Activated CD4-positive, alpha-beta memory T cell treated with anti-CD3 and anti-CD28 coated beads for 36 hours (primary cell): ENCODE results near the gene CACNA1B. TPM values are rescaled to one million over a fixed set of nuclear protein-coding genes. Genes with fewer than 3 reads are reported as not detected.

Experiments
- CTCF ChIA-PET: fragments of 350-600 bp; sonication (Branson Sonifier 250); formaldehyde crosslinking; loops from one replicate; lab custom pipeline; 2021; ENCODE audit warnings: antibody characterized with exemption, inconsistent platforms; lab: Charles Lee
- POLR2A ChIA-PET: fragments of 350-600 bp; sonication (Branson Sonifier 250); formaldehyde crosslinking; loops from one replicate; lab custom pipeline; 2021; ENCODE audit warnings: antibody characterized with exemption; lab: Charles Lee
- DNase-seq: peaks from one replicate; pipeline ENCODE4 v3.0.0-alpha.2; 2020
- H3K27ac Mint-ChIP-seq: one replicate; pipeline ENCODE4 v1.8.0; 2021; ENCODE audit warnings: mixed read lengths
- H3K27me3 Mint-ChIP-seq: one replicate; pipeline ENCODE4 v1.8.0; 2021; ENCODE audit warnings: mixed read lengths
- H3K36me3 Mint-ChIP-seq: one replicate; pipeline ENCODE4 v1.8.0; 2021; ENCODE audit warnings: mixed read lengths
- H3K4me1 Mint-ChIP-seq: one replicate; pipeline ENCODE4 v1.8.0; 2021; ENCODE audit warnings: low read depth, mixed read lengths
- H3K4me3 Mint-ChIP-seq: one replicate; pipeline ENCODE4 v1.8.0; 2021; ENCODE audit warnings: mild to moderate bottlenecking, mixed read lengths
- H3K9me3 Mint-ChIP-seq: one replicate; pipeline ENCODE4 v1.8.0; 2021; ENCODE audit warnings: mixed read lengths
- intact Hi-C: fragments of 100-400 bp; cut with micrococcal nuclease; formaldehyde crosslinking; loops from one replicate; pipeline ENCODE4 v1.15.1; 2023
- total RNA-seq, 2 experiments: library from RNA; stranded (reverse); gene quantifications; one replicate each; pipeline ENCODE4 v1.2.3, GENCODE V29; 2021

CACNA1B gene
- total RNA-seq, 2 experiments from 2014 or later: 0.02 to 0.17 TPM

- Mint-ChIP-seq H3K27me3 (peaks cover 7% of the 10 kb centered on the region), H3K36me3 (no peaks in the 10 kb centered on the region), H3K4me1 (no peaks in the 10 kb centered on the region), H3K4me3 (no peak overlapping the region), H3K27ac (no peak overlapping the region), H3K9me3 (no peaks in the 10 kb centered on the region)
- CTCF ChIA-PET: no interaction called here
- POLR2A ChIA-PET: no interaction called here
- DNase-seq: no peak
- intact Hi-C loops: no loop called here
These were observed 126.1 kb downstream of the CACNA1B start for GRCh38 chr9:138003485-138004190.

DNA sequence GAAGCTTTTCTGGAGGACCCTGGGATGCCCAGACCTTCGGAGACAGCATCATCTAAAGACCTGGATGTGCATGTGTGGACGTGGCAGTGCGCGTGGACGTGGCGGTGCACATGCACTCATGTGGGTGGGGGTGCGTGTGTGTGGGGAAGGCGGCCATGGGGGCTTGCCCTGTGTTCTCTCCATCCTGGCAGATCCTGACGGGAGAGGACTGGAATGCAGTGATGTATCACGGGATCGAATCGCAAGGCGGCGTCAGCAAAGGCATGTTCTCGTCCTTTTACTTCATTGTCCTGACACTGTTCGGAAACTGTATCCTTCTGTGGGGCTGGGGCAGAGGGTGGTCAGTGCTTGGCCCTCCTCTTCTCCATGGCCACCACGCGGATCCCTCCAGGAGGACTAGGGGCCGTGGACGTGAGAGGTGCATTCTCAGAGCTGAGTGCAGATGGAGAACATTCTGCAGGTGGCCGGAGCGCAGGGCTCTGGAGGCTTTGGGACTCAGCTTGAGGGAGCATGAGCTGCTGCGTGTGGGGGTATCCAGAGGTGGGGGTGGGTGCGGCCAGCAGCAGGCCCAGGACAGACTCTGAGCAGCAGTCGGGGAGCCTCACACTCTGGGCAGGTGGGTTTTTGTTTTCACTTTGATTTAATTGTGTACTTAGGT, 129.1 kb downstream of the CACNA1B start:
- H3K9me3 Mint-ChIP-seq: no peaks in the 10 kb centered on the region
- CTCF ChIA-PET: no interaction called here
- H3K36me3 Mint-ChIP-seq: no peaks in the 10 kb centered on the region
- no peaks in the 10 kb centered on the region for H3K4me1 Mint-ChIP-seq
- POLR2A ChIA-PET: no interaction called here
- DNase-seq: no peak
- no peak overlapping the region for H3K27ac Mint-ChIP-seq
- intact Hi-C loops: no loop called here
- peaks cover 2% of the 10 kb centered on the region for H3K27me3 Mint-ChIP-seq
- H3K4me3 Mint-ChIP-seq: no peak overlapping the region

- no peak overlapping the region for H3K27ac Mint-ChIP-seq
- H3K4me1 Mint-ChIP-seq: no peaks in the 10 kb centered on the region
- H3K9me3 Mint-ChIP-seq: no peaks in the 10 kb centered on the region
- H3K4me3 Mint-ChIP-seq: no peak overlapping the region
- POLR2A ChIA-PET: no interaction called here
- CTCF ChIA-PET: no interaction called here
- intact Hi-C loops: no loop called here
- H3K27me3 Mint-ChIP-seq: peaks cover 2% of the 10 kb centered on the region
- no peaks in the 10 kb centered on the region for H3K36me3 Mint-ChIP-seq
- no peak for DNase-seq
These were observed 130.0 kb downstream of the CACNA1B start for GRCh38 chr9:138007566-138007917.

GRCh38 chr9:138007918-138008841, 130.6 kb downstream of the CACNA1B start:
- Mint-ChIP-seq H3K27ac (no peak overlapping the region), H3K36me3 (no peaks in the 10 kb centered on the region), H3K4me3 (no peak overlapping the region), H3K27me3 (peaks cover 2% of the 10 kb centered on the region), H3K9me3 (no peaks in the 10 kb centered on the region), H3K4me1 (no peaks in the 10 kb centered on the region)
- DNase-seq: no peak
- ChIA-PET CTCF (no interaction called here), POLR2A (no interaction called here)
- intact Hi-C loops: no loop called here

DNA sequence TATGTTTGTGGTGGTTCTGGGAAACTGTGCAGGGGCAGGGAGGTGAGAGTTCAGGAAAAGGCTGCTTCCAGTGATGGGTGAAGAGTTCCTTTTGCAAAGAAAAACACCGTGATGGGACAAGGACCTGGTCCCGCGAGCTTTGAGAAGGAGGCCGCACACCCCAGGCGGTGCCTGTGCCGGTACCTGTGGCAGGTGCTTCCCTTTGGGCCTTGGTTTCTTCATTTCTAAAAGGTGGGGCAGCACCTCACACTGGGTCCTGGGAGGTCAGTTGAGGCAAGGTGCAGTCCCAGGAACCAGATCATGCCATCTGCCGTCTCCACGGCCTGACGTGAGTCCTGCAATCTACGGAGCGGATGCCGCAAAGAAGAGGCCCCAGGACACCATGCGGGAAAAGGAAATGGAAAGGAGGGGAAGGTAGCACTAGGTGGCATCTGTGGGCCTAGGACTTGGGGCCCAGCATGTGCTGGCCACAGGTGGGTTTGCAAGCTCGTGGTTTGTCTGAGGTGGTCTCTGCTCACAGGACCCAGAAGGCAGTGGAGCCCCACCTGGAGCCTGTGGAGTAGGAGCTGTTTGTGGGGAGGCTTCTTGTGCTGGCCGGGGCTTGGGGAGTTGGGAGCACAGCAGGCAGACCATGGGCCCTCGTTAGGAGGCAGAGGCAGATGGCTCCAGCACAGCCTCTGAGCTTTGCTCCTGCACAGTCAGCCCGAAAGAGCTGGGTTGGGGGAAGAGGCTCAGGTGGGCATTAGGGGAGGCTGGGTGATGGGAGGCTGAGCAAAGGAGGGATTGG, 131.6 kb downstream of the CACNA1B start:
- DNase-seq: no peak
- peaks cover 2% of the 10 kb centered on the region for H3K27me3 Mint-ChIP-seq
- H3K9me3 Mint-ChIP-seq: no peaks in the 10 kb centered on the region
- H3K27ac Mint-ChIP-seq: no peak overlapping the region
- ChIA-PET CTCF (no interaction called here), POLR2A (no interaction called here)
- H3K4me1 Mint-ChIP-seq: no peaks in the 10 kb centered on the region
- H3K36me3 Mint-ChIP-seq: no peaks in the 10 kb centered on the region
- intact Hi-C loops: no loop called here
- no peak overlapping the region for H3K4me3 Mint-ChIP-seq

- intact Hi-C loops: no loop called here
- CTCF ChIA-PET: no interaction called here
- POLR2A ChIA-PET: no interaction called here
- H3K27ac Mint-ChIP-seq: no peak overlapping the region
- no peak for DNase-seq
- peaks cover 2% of the 10 kb centered on the region for H3K27me3 Mint-ChIP-seq
- no peaks in the 10 kb centered on the region for H3K4me1 Mint-ChIP-seq
- no peaks in the 10 kb centered on the region for H3K9me3 Mint-ChIP-seq
- no peaks in the 10 kb centered on the region for H3K36me3 Mint-ChIP-seq
- no peak overlapping the region for H3K4me3 Mint-ChIP-seq
These were observed 132.5 kb downstream of the CACNA1B start for GRCh38 chr9:138009803-138010690.

DNA sequence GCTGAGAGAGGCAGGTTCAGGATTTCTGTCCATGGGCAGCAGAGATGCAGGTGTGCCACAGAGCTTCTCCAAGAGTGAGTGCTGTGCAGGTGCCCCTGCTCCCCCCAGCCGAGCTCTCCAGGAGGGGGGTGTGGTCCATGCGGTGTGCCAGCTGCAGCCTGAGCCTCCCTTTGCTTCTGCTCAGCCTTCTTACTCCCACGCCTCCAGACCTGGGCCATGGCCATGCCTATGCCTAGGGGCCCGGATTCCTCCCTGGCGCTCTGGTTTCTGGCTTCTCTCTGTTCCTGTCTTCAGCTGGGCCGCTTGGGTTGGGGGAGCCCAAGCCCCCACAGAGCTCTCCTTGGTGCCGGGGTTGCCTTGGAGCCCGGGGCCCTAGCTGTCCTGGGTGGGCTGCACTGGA, 133.3 kb downstream of the CACNA1B start:
- no peak overlapping the region for H3K27ac Mint-ChIP-seq

GRCh38 chr9:138011951-138012500, 134.4 kb downstream of the CACNA1B start:
- Mint-ChIP-seq H3K9me3 (no peaks in the 10 kb centered on the region), H3K4me3 (no peak overlapping the region), H3K36me3 (no peaks in the 10 kb centered on the region), H3K4me1 (no peaks in the 10 kb centered on the region), H3K27me3 (no peaks in the 10 kb centered on the region), H3K27ac (no peak overlapping the region)
- no peak for DNase-seq
- ChIA-PET POLR2A (no interaction called here), CTCF (no interaction called here)
- intact Hi-C loops: no loop called here

More for the DNA sequence above, 133.3 kb downstream of the CACNA1B start:
- DNase-seq: no peak
- intact Hi-C loops: no loop called here
- H3K4me1 Mint-ChIP-seq: no peaks in the 10 kb centered on the region
- ChIA-PET CTCF (no interaction called here), POLR2A (no interaction called here)
- H3K27me3 Mint-ChIP-seq: no peaks in the 10 kb centered on the region
- H3K36me3 Mint-ChIP-seq: no peaks in the 10 kb centered on the region
- no peak overlapping the region for H3K4me3 Mint-ChIP-seq
- no peaks in the 10 kb centered on the region for H3K9me3 Mint-ChIP-seq

DNA sequence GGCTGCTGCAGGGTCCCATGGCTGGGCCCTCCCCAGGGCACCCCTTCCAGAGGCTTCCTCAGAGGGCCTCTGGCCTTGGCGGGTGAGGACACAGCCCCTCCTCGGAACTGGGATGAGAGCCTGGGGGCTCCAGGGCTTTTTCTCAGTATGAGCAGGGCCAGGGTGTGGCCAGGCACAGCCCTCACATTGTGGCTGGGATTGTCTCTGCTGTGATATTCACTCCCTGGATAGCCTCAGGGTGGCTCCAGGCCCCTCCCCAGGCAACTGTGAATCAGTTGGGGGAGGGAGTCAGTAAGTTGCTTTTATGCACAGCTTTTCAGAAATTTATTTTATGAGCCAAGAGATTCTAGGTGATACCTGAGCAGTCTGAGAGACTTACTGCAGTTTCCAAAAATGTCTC, 135.7 kb downstream of the CACNA1B start:
- CTCF ChIA-PET: no interaction called here
- intact Hi-C loops: no loop called here
- H3K36me3 Mint-ChIP-seq: no peaks in the 10 kb centered on the region
- H3K27ac Mint-ChIP-seq: no peak overlapping the region
- H3K4me1 Mint-ChIP-seq: no peaks in the 10 kb centered on the region
- no peak for DNase-seq
- H3K4me3 Mint-ChIP-seq: no peak overlapping the region
- no peaks in the 10 kb centered on the region for H3K9me3 Mint-ChIP-seq
- POLR2A ChIA-PET: no interaction called here
- no peaks in the 10 kb centered on the region for H3K27me3 Mint-ChIP-seq

DNA sequence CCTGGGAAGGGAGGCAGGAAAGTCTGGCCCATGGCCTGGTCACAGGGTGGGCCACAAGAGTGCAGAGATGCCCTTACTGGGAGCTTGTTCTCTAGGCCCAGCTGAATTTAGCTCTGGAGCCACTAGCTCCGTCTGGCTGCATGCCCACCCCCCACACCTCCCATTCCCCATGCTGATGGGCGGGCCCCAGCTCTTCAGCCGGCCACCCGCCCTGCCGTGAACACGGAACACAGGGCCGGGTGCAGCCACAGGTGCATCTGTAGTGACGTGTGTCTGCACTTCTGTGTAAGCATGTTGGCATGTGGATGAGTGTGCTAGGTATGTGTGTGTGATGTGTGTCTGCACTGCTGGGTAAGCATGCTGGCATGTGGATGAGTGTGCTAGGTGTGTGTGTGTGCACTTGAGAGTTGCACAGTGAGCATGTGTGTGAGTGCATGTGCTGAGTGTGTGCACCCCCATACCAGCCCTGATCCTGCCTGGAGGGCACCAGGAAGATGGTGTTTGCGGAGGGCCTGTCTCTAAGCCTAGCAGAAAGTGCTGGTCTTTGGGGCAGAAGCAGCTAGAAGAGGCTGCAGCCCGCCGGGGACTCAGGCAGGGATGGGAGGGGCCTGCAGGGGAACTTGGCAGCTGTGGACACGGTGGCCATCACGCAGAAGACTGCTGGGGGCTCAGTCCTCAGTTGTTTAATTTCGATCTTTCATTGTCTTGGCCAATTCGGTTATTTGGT, 136.4 kb downstream of the CACNA1B start:
- no peak for DNase-seq
- H3K36me3 Mint-ChIP-seq: no peaks in the 10 kb centered on the region
- ChIA-PET CTCF (no interaction called here), POLR2A (no interaction called here)
- H3K4me3 Mint-ChIP-seq: no peak overlapping the region
- H3K27me3 Mint-ChIP-seq: no peaks in the 10 kb centered on the region
- no peaks in the 10 kb centered on the region for H3K4me1 Mint-ChIP-seq
- intact Hi-C loops: no loop called here
- H3K27ac Mint-ChIP-seq: no peak overlapping the region
- no peaks in the 10 kb centered on the region for H3K9me3 Mint-ChIP-seq

DNA sequence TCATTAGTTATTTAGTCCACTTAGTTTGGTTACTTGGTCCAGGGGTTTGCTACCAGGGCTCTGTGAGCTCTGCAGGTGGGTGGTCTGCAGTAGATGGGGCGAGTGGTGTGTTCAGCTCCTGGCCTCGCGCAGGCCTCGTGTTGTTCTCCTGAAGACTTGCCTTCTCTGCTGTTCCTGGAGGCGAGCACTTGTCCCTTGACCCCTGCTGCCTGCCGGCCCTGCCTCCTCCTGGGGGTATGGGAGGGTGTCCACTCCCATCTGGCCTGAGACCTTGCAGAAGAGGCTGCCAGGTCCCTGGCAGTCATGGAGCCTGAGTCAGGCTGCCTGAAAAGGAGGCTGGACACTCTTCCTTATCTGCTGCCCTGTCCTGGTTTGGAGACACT, 137.0 kb downstream of the CACNA1B start:
- ChIA-PET POLR2A (no interaction called here), CTCF (no interaction called here)
- no peak for DNase-seq
- Mint-ChIP-seq H3K4me3 (no peak overlapping the region), H3K27me3 (no peaks in the 10 kb centered on the region), H3K9me3 (no peaks in the 10 kb centered on the region), H3K27ac (no peak overlapping the region), H3K4me1 (no peaks in the 10 kb centered on the region), H3K36me3 (no peaks in the 10 kb centered on the region)
- intact Hi-C loops: no loop called here
